ENCODE measurements around the gene RNF19B.

The RNF19B gene

DNA sequence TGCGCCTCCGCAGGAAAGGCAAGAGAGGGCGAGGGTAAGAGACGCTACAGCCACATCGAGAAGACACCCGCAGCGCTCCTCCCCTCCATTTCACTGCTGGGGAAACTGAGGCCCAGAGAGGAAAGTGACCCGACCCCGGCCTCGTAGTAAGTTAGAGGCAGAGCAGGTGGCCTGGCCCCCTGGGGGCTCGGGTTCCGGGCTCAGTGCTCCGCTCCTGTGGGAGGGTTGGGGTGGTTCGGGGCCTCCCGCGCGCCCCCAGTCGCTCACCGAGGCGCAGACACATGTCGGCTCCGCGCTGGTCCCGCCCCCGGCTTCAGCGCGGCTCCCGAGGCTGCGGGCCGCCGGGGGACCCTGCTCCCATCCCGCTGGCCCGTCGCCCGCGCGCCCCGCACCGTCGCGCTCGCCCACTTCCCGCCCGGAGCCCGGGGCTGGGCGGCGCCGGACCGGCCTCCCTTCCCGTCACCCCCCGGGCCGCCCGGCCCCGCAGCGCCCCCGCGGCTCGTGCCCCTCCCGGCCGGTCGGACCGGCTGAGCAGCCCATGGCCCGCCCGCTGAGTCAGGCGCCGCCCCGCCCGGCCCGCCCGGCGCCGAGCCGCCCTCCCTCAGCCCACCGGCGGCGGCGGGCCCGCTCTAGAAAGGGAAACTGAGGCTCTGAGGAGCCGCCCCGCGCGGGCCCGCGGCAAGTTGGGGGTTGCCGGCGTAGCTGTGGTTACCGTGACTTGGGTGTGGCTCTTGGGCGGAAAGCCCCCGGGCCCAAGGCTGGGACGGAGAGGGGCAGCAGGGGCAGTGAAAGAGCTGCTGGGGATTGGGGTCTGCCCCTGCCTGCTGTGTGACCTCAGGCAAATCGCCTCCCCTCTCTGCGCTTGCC lies 63.4 kb downstream of the RNF19B start, which contains the start of gene TMEM54:
Gene TMEM54, minus strand, starts transcription at position 434 of the 867 bp plus-strand sequence. Its CDS starts 151 bp downstream, at position 283.
- no peak for DNase-seq

DNA sequence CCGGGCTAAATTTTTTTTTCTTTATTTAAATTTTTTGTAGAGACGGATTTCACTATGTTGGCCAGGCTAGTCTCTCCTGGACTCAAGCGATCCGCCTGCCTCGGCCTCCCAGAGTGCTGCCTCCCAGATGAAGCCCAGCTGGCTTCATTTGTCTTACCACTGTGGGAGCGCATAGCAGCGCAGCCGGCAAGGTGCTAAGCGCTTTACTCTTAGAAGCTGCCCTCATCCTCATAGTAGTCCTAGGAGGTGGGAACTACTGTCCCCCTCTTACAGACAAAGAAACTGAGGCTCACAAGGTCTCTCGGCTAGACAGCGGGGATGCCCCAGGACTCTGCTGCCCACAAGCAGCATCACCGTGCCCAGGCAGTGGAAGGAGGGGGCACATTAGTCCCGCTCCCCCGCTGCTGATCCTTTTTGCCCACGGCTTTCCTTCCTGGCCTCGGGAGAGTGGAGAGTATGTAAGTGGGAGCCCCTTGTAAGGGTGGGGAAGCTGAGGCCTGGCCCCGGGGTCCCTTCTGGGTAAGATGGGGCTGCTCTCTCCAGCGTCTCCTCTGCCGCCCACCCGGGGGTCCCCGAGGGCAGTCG lies 64.1 kb downstream of the RNF19B start:
- DNase-seq, result no peak

DNA sequence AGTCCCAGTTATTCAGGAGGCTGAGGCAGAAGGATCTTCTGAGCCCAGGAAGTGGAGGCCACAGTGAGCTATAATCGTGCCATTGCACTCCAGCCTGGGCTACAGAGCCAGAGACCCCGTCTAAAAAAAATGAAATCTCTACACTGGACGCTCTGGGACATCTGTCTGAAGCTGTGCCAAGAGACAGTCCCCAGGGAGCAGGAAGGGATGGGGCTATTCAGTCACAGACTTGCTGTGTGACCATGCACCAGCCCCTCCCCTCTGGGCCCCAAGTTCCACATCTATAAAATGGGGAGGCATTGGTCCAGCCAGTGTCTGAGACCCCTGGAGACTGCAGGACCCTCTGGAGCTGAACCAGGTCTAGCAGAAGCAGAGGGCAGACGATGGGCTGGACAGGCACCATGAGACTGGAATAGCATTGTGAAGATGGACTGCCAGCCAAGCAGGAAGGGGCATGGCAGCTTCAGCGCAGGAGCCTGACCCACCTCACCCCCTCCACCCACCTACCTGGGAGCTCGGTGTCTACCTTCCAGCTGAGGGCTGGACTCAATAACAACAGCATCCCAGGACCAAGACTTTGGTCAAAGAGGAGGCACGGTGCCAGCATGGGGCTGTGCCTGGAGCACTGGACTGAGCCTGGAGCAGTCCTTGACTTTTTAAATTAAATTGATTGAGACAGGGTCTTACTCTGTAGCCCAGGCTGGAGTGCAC lies 64.9 kb downstream of the RNF19B start:
- no peak for DNase-seq

DNA sequence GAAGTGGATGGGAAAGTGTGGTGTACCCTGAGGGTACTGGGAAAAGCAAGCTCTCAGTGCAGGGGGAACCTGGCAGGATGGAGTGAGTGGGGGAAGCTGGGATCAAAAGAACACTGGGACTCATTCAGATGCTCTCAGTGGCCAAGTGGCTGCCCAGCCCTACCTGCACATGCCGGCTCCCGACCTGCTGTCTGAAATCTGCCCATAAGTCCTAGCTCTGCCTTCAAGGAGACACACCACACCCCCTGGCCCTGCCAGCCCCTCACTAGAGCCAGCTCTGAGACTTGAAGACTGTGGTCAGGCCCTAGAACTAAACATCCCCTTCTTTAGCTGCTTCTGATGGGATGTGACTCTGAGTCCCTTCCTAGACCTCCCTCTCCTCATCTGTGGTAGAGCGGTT lies 65.7 kb downstream of the RNF19B start:
- DNase-seq, result no peak

DNA sequence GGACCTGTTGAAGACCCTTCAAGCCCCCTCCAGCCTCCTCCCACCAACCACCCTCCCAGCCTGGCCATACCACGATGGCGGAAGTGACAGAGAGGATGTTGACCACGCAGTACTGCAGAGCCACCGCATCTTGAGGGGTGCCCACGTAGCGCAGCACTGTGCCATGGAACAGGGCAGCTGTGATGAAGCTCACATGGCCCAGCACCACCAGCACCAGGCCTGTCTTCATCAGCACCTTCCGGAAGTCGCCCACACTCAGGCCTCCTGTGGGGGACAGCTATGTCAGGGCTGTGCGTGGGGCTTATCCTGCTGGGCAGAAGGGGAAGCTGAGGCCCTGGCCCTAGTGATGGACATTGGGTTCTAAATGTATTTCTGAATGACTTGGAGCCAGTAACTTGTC lies 66.6 kb downstream of the RNF19B start:
- DNase-seq, result no peak

DNA sequence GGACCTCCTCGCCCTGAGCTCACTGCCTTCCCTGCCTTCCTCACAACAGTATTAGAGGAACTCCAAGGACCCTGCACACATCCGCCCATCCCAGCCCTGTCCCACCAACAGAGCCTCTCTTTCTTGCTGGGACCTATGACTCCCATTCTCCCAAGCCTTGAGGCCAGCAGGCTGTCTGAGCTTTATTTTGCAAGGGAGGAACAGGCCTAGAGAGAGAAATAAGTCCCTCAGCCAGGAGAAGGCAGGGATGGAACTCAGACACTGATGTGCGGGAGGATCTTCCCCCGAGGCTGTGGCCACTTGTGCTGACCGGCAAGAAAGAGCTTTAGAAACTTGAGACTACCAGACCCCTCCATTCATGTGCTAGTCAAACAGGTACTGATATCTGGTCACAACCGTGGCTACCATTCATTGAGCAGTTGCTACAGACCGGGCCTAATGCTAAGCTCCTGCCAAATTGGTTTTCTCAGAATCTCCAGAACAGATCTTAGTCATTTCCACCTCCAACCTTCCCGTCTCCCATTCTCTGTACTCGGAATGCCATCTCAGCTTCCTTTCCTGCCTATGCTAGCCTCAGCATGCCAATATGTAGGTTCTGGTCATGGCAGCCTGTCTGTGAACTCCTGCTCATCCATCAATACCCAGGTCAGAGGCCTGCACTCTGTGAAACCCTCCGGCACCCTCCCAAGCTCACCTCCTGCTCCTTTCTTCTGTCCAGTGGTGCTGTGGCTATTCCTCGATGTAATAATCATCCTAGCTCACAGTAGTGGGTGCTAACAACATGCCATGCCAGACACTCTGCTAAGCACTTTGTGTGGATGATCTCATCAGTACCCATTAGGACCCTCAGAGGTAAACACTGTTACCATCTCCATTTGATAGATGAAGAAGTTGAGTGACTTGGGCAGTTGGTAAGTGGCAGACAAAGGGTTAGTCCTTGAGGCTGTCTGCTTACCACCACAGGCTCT lies 67.2 kb downstream of the RNF19B start:
- DNase-seq, result no peak

DNA sequence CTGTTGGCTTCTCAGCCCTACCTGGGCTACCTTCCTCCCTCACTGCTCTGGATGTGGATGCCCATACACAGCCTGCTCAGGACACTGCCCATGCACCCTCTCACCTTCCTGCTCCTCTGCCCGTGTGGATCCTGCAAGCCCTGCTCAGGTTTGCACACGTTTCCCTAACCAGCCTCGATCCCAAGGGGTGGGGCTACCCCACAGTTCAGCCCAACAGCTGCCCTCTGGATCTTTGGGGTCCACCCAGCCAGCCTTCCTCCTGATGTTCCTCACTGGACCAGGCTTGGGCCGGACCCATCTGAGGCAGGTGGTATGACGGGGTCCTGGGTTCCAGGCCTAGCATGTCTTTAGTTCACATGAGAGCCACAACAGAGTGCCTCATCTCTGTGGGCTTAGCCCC lies 68.2 kb downstream of the RNF19B start:
- no peak for DNase-seq

DNA sequence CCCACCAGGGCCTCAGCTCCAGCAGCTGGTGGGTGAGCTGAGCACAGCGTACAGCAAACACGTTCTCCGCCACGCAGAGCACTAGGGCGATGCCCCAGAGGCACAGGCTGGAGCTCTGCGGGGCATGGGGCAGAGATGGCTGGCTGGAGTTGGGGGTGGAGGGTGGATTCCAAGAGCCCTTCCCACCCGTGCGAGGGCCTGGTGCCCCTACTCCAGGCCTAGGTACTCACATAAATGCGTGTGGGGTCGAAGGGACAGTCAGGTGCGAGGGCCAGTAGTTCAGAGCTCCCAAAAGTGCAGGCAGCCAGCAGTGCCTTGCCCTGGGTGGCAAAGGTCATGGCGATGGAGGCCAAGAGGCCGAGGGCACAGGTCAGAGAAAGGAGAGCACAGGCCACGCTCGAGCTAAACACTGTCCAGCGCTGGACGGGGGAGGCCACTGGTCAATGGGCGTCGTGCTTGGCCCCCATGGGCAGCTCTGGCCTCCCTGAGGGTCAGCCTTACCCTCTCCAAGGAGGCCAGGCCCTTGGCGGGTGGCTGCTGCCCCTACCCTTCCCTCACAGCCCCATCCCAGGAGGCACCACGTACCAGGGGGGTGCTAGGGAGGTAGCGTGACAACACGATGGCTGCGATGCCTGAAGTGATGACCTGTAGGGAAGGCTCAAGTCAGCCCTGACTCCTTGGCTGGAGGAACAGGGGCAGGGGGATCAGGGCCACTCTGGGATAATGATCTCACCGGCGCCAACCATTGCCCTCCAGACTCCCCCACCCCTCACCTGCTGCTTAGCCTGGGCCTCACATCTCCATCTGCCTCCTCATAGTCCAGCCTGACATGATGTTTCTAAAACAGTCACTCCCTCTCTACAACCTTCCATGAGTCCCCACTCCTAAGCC lies 69.0 kb downstream of the RNF19B start:
- DNase-seq, result no peak

DNA sequence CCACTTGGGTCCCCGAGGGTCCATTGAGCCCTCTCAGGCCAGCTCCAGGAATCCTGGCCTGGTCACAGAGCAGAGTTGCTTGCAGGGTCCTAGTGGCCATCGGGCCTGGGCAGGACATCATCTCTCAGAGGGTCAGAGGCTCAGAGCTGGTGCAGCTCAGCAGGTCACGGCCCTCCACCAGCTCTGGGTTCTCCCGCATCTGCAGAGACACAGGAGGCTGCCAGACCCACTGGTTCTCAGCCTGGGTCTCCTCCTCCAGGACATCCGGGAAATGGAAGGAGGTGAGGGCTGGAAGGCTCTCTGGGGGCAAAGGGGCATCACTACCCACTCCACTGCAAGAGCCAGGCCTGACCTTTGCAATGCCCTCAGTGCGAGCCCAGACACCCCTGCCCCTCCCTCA lies 69.9 kb downstream of the RNF19B start:
- DNase-seq, result no peak

DNA sequence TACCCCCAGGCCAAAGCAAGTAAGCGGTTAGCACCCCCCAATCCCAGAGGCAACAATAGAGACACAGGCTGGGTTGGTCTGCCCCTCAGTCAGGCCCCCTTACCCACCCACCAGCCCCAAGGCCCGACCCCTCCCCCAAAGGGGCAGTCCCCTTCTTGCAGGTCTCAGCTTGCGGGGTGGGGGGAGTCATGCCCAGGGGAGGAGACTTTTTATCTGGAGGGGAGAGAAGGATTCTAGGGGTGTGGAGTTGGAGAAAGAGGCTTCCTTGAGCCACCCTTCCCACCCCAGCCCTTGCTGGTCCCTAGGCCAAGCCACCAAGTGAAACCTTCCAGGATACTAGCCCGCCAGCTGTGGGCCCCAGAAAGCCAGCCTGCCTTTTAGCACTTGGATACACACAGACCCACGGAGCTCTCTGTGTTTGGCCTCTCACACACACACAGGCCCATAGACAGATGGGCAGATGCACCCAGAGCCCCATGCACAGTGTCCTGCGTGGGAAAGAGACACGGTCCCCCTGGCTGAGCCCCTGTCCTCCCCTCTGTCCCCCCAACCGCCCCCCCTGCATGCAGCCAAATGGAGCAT lies 70.5 kb downstream of the RNF19B start:
- DNase-seq, result no peak

DNA sequence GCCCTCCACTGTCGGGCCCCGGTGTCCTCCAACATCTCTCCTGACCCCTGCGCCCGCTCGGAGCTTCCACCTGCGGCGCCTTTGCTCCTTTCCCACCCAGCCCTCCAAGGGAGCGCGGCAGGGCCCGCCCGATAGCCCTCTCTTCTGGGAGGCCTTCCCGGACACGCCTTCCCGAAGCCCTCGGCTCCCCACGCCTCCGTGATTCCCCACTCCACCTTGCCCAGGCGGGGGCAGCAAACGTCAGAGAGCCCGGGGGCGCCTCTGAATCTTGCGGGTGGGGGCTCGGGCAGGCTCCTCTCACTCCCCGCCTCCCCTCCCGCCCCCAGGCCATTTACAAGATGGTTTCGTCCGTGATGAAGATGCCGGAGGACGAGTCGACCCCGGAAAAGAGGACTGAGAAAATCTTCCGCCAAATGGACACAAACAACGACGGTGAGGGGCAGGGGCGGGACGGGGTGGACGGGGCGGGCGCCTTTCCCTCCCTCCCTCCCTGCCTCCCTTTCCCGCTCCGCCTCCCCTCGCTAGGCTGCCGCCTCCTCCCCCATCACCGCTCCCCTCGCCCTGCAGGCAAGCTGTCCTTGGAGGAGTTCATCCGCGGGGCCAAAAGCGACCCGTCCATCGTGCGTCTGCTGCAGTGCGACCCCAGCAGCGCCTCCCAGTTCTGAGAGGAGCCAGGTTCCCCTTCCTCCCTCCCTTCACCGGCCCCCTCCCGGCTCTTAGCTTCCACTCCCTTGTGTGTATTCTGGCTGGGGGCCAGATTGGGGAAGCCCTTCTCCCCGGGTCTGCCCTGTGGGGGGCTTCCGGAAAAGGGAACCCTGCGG lies 71.2 kb downstream of the RNF19B start:
- DNase-seq, result no peak

DNA sequence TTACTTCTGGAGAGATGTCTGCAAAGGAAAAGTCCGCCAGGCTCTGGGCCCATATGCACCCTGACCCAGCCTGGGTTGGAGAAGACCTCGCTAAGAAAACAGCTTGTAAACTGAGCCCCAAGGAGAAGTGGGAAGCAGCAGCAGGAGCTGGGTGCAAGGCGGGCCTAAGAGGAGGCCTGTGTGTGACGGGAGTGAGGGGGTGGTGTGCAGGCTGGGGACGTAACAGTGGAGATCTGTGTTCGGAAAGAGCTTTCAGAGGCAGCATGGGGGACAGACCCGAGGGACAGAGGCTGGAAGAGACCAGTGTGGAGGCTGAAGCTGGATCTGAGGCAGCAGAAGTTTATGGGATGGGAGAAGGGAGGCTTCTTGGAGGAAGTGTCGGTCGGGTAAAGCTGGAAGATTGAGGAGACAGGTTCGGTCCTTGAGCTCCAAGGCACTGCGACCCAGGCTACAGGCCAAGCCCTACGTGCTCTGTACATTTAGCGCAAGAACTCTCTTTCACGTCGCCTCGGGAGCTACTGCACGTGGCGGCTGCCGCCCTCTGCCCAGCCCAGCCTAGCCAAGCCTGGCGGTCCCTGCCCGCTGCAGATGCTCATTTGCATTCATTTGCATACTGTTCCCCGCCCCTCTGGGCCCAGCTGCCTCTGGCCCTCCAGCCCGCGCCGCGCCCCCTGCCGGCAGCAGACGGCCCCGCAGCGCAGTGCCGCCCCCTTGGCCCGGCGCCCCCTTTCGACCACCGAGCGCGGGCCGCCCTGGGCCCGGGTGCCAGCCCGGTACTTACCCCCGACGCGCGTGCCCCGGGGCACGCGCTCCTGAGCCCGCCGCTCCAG lies 72.0 kb downstream of the RNF19B start:
- DNase-seq, result peak in 1 of 5 donors; percentile 20

DNA sequence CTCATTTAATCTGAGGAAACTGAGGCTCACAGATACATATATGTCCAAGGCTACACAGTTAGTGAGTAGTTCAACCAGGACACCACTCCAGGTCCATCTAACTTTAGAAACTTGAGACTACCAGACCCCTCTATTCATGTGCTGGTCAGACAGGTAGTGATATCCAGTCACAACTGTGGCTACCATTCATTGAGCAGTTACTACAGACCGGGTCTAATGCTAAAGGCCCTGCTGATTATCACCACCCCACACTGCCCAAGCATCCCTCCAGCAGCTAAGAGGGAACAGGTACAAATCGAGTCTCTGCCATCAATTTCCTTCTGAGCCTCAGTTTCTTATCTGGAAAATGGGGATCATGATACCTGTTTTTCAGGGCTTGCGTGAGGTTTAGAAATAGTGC lies 73.0 kb downstream of the RNF19B start:
- no peak for DNase-seq

DNA sequence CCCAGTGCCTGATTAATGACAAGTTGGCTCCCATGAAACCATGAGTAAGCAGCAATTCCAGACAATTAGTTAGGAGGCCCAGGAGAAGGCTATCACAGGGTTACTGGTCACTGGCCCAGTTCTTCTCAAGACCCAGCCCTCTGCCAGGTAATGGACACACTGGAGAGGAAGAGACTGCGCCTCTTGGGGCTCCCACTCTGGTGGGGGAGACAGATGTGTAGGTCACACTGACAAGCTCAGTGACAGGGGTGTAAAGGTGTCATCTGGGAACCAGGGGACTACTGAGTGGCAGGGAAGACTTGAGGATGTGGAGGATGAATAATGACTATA lies 73.4 kb downstream of the RNF19B start:
- DNase-seq, result no peak

DNA sequence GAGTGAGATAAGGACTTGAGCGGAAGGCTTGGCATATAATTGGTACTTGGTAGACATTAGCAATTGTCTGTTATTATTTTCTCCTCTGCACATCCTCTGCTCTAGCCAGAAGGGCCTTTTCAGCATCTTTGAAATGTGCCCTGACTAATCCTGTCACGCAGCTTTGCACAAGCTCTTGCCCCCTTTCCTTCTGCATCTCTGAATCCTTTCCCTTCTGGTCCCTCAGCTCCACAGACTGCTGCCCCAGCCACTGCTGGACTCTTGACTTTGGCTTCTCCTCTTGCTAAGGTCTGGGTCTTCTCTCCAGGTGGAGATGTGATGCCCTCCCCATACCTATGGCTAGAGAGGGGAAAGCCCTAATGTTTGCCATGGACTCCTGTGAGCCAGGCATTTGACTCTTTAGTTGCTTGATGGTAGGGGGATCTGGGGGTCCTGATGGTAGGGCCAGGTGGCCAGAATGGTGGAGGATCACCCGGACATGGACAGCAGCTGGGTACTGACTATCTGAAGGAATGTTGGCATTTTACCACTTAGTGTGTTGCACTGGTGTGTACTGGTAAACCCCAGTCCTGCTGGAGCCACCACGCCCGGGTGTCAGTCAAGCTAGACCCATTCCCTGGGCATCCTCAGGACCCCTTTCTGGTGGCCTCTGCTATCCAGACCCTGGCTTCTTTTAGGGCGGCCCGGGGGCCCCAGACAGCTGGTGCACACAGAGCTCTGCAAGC lies 73.9 kb downstream of the RNF19B start:
- no peak for DNase-seq

DNA sequence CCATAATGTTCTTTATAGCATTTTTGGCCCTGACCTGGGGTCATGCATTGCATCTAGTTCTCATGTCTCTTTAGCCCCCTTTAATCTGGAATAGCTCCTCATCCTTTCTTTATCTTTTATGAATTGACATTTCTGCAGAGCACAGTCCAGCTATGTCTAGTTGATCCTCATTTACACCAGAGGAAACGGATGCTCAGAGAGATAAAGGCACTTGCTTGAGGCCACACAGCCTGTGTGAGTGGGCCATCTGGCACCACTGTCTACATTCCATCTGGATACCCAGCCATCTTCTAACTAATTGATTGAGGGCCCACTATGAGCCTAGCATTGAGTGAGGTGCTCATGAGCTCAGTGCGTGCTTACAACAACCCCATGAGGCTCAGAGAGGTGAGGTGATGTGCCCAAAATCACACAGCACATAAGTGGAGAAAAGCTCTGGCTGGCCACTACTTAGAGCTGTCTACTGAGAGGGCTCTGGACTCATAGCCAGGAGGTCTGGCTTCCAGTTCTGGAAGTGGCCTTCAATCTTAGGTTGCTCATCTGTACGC lies 74.8 kb downstream of the RNF19B start:
- DNase-seq, result no peak

DNA sequence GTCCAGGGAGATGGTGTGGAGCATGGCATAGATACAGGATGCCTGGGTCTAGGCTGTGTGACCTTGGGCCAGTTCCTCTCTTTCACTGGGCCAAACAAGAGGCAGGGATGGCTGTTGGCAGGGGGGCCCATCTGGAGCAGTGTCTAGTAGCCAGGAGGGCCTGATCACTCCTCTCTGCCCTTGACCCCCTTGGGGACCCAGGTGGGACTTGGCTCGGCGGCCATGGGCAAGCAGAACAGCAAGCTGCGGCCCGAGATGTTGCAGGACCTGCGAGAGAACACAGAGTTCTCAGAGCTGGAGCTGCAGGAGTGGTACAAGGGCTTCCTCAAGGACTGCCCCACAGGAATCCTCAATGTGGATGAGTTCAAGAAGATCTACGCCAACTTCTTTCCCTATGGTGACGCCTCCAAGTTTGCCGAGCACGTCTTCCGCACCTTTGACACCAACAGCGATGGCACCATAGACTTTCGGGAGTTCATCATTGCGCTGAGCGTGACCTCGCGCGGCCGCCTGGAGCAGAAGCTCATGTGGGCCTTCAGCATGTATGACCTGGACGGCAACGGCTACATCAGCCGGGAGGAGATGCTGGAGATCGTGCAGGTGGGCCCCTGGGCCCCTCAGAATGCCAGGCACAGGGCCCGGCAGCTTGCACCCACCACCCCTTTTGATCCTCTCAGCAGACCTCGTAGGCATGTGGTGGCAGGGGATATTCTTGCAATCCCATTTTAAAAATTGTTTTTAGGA lies 75.8 kb downstream of the RNF19B start:
- DNase-seq, result no peak

DNA sequence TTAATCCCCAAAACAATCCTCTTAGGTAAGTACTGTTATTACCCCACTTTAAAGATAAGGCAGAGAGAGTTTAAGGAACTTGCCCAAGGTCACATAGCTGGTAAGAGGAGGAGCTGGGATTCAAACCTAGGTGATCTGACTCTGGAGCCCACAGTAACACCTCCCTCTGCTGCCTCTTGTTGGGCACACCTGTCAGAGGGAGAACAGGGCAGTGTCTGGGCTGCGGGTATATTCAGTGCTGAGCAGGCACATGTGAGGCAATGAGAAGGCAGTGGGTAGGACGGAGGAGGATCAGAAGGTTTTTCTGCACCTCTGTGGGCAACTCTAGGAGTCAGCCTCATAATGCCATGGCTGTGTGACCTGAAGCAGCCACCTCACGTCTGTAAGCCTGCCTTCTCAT lies 76.5 kb downstream of the RNF19B start:
- DNase-seq, result no peak
